ENCODE data around the gene BRAF. TPM values are rescaled to one million over a fixed set of nuclear protein-coding genes. Genes with fewer than 3 reads are reported as not detected.

The BRAF gene
- total RNA-seq, 1 donor from 2014 or later = 26.0 TPM

- FAIRE-seq (no peak), DNase-seq (ENCODE audit: low read depth) (no peak)
- peaks cover 3% of the 10 kb centered on the region for H3K9me3 Mint-ChIP-seq (ENCODE audit: unreplicated experiment)
- no peak overlapping the region for H3K27ac ChIP-seq (ENCODE audit: low read depth, low read length)
- no peaks in the 10 kb centered on the region for H3K36me3 ChIP-seq (ENCODE audit: insufficient read depth, low read length)
- TF ChIP-seq, protein P1, sequence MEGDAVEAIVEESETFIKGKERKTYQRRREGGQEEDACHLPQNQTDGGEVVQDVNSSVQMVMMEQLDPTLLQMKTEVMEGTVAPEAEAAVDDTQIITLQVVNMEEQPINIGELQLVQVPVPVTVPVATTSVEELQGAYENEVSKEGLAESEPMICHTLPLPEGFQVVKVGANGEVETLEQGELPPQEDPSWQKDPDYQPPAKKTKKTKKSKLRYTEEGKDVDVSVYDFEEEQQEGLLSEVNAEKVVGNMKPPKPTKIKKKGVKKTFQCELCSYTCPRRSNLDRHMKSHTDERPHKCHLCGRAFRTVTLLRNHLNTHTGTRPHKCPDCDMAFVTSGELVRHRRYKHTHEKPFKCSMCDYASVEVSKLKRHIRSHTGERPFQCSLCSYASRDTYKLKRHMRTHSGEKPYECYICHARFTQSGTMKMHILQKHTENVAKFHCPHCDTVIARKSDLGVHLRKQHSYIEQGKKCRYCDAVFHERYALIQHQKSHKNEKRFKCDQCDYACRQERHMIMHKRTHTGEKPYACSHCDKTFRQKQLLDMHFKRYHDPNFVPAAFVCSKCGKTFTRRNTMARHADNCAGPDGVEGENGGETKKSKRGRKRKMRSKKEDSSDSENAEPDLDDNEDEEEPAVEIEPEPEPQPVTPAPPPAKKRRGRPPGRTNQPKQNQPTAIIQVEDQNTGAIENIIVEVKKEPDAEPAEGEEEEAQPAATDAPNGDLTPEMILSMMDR (IDR thresholded peaks at IDR 0.05; ENCODE audit: insufficient read depth, low read depth, low read length) = no peak
- TF ChIP-seq EZH2 (IDR thresholded peaks at IDR 0.05; ENCODE audit: insufficient read depth, low read length) = no peak
- H3K27ac Mint-ChIP-seq (ENCODE audit: unreplicated experiment) = no peak overlapping the region
- H4K20me1 ChIP-seq (ENCODE audit: insufficient read depth, low read length) = peaks cover 72% of the 10 kb centered on the region
- H3K4me3 ChIP-seq (ENCODE audit: insufficient read depth, low read depth, low read length) = no peak overlapping the region
- peaks cover 81% of the 10 kb centered on the region for H3K79me2 ChIP-seq (ENCODE audit: insufficient read depth, low read length)
- H3K9me3 ChIP-seq (ENCODE audit: insufficient read depth, low read depth, low read length) = no peaks in the 10 kb centered on the region
- H3K4me1 Mint-ChIP-seq (ENCODE audit: low read depth, unreplicated experiment) = peaks cover 10% of the 10 kb centered on the region
- H3K9ac ChIP-seq (ENCODE audit: low read length) = no peak overlapping the region
- no peaks in the 10 kb centered on the region for H3K27me3 ChIP-seq (ENCODE audit: insufficient read depth, low read length)
- H3K36me3 Mint-ChIP-seq (ENCODE audit: low read depth, unreplicated experiment) = peaks cover 2% of the 10 kb centered on the region
- H2AFZ ChIP-seq (ENCODE audit: low read depth, low read length) = no peak overlapping the region
- no peak overlapping the region for H3K4me3 Mint-ChIP-seq (ENCODE audit: unreplicated experiment)
- no peaks in the 10 kb centered on the region for H3K4me1 ChIP-seq (ENCODE audit: insufficient read depth, low read length)
- H3K27me3 Mint-ChIP-seq (ENCODE audit: low read depth, unreplicated experiment) = no peaks in the 10 kb centered on the region
- no peak overlapping the region for H3K4me2 ChIP-seq (ENCODE audit: low read length)
These were observed 60.9 kb downstream of the BRAF start for GRCh38 chr7:140863867-140864266.

DNA sequence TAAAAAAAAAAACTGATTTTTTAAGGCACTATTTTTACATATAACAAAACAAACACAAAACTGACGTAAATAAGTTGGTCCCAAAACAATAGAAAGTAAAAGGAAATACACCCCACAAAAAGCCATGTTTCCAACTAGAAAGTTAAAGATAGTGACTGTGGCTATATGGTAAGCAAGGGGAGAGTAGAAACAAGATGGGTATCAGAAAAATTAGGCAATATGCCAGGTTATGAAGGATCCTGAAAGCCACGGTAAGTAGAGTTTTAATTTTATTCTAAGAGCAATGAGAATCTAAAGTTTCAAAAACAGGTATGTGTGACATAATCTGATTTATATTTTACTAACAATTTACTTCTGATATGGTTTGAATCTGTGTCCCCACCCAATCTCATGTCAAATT is 61.5 kb downstream of the BRAF start:
- Histone ChIP-seq H3K36me3 (ENCODE audit: insufficient read depth, low read length) (no peaks in the 10 kb centered on the region), H3K4me3 (ENCODE audit: insufficient read depth, low read depth, low read length) (no peak overlapping the region), H3K4me2 (ENCODE audit: low read length) (no peak overlapping the region), H3K9ac (ENCODE audit: low read length) (no peak overlapping the region), H3K79me2 (ENCODE audit: insufficient read depth, low read length) (peaks cover 78% of the 10 kb centered on the region), H3K27me3 (ENCODE audit: insufficient read depth, low read length) (no peaks in the 10 kb centered on the region), H3K4me1 (ENCODE audit: insufficient read depth, low read length) (no peaks in the 10 kb centered on the region), H4K20me1 (ENCODE audit: insufficient read depth, low read length) (peaks cover 70% of the 10 kb centered on the region), H3K9me3 (ENCODE audit: insufficient read depth, low read depth, low read length) (no peaks in the 10 kb centered on the region), H2AFZ (ENCODE audit: low read depth, low read length) (no peak overlapping the region), H3K27ac (ENCODE audit: low read depth, low read length) (no peak overlapping the region)
- peaks cover 7% of the 10 kb centered on the region for H3K4me1 Mint-ChIP-seq (ENCODE audit: low read depth, unreplicated experiment)
- H3K4me3 Mint-ChIP-seq (ENCODE audit: unreplicated experiment) = no peak overlapping the region
- H3K36me3 Mint-ChIP-seq (ENCODE audit: low read depth, unreplicated experiment) = peaks cover 2% of the 10 kb centered on the region
- FAIRE-seq (no peak), DNase-seq (ENCODE audit: low read depth) (no peak)
- TF ChIP-seq, protein P1 (IDR thresholded peaks at IDR 0.05; ENCODE audit: insufficient read depth, low read depth, low read length) = no peak
- no peak for TF ChIP-seq EZH2 (IDR thresholded peaks at IDR 0.05; ENCODE audit: insufficient read depth, low read length)
- no peaks in the 10 kb centered on the region for H3K27me3 Mint-ChIP-seq (ENCODE audit: low read depth, unreplicated experiment)
- H3K27ac Mint-ChIP-seq (ENCODE audit: unreplicated experiment) = no peak overlapping the region
- H3K9me3 Mint-ChIP-seq (ENCODE audit: unreplicated experiment) = peaks cover 3% of the 10 kb centered on the region

DNA sequence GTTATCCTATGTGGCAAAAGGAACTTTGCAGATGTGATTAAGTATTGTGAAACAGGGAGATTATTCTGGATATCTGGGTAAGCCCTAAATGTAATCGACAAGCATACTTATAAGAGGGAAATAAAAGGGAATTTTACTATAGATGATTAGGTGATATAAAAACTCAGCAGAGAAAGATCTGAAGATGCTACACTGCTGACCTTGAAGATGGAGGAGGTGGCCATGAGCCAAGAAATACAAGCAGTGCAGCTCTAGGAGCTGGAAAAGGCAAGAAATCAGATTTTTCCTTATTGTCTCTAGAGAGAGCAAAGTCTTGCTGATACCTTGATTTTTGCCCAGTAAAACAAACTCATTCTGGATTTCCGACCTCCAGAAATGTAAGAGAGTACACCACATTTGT is 67.7 kb downstream of the BRAF start:
- DNase-seq (ENCODE audit: low read depth) = no peak
- no peak for TF ChIP-seq EZH2 (IDR thresholded peaks at IDR 0.05; ENCODE audit: insufficient read depth, low read length)
- TF ChIP-seq, protein P1 (IDR thresholded peaks at IDR 0.05; ENCODE audit: insufficient read depth, low read depth, low read length) = no peak
- H3K36me3 Mint-ChIP-seq (ENCODE audit: low read depth, unreplicated experiment) = peaks cover 2% of the 10 kb centered on the region
- no peak overlapping the region for H3K9ac ChIP-seq (ENCODE audit: low read length)
- H3K27me3 ChIP-seq (ENCODE audit: insufficient read depth, low read length) = no peaks in the 10 kb centered on the region
- H2AFZ ChIP-seq (ENCODE audit: low read depth, low read length) = no peak overlapping the region
- H3K27me3 Mint-ChIP-seq (ENCODE audit: low read depth, unreplicated experiment) = no peaks in the 10 kb centered on the region
- no peak overlapping the region for H3K27ac Mint-ChIP-seq (ENCODE audit: unreplicated experiment)
- H3K79me2 ChIP-seq (ENCODE audit: insufficient read depth, low read length) = peaks cover 63% of the 10 kb centered on the region
- no peaks in the 10 kb centered on the region for H3K4me1 Mint-ChIP-seq (ENCODE audit: low read depth, unreplicated experiment)
- no peaks in the 10 kb centered on the region for H3K9me3 ChIP-seq (ENCODE audit: insufficient read depth, low read depth, low read length)
- no peak overlapping the region for H3K27ac ChIP-seq (ENCODE audit: low read depth, low read length)
- no peaks in the 10 kb centered on the region for H3K9me3 Mint-ChIP-seq (ENCODE audit: unreplicated experiment)
- no peak overlapping the region for H3K4me2 ChIP-seq (ENCODE audit: low read length)
- FAIRE-seq = no peak
- H4K20me1 ChIP-seq (ENCODE audit: insufficient read depth, low read length) = peaks cover 69% of the 10 kb centered on the region
- H3K36me3 ChIP-seq (ENCODE audit: insufficient read depth, low read length) = no peaks in the 10 kb centered on the region
- H3K4me3 Mint-ChIP-seq (ENCODE audit: unreplicated experiment) = no peak overlapping the region
- no peak overlapping the region for H3K4me3 ChIP-seq (ENCODE audit: insufficient read depth, low read depth, low read length)
- no peaks in the 10 kb centered on the region for H3K4me1 ChIP-seq (ENCODE audit: insufficient read depth, low read length)

All from astrocyte (in vitro differentiated cells and primary cell).